GM21825 (cell line): Measurements from ENCODE around the gene SCARB1.

Source experiments
- ATAC-seq: cut with Tn5 transposase; IDR thresholded peaks from one replicate; pipeline ENCODE4 v1.9.1; 2021; ENCODE audit warnings: mild to moderate bottlenecking, moderate library complexity; ENCODE audit not compliant: unreplicated experiment

Gene SCARB1

DNA sequence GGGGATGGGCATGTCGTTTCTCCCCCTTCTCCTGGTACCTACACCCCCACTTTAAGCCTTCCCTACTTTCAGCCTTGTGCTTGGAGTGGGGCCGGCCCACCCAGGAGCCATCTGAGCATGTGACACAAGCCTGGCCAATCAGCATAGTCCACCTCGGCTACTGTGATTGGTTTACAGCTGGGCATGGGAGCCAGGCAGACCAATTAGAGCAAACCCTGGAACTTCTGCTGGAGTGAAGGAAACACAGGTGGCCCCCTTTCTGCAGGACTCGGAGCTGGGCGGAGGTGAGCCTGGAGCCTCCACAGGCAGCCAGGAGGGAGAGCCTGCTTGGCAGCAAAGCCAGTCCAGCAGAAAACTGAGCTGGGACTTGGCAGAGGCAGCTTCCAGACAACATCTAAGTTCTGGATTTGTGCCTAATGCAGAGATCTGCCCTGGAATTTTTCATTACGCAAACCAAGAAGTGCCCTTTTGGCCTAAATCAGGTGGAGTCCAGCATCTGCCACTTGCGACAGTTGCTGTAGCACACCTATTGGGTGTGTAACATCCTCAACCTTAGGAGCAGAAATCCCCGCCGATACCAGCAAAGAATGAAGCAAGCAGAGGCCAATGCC, 59.5 kb downstream of the SCARB1 start:
- ATAC-seq = no peak

DNA sequence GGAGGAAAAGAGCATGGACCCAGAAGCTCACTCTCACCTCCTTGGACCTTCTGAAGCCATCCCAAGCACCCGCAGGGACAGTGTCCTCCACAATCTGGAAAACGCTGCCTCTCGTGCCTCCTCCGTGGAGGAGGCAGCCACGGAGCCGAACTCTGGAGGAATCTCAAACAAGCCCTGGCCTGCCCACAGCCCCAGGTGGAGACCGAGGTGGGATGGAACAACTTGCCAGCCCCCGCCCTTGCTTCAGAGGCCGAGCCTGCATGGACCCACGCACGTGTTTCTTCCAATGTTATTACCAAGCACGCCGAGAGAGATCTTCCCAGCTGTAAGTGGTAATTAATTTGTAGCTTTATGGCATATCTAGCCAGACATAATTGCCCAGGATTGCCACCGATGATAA, 61.3 kb downstream of the SCARB1 start:
- ATAC-seq = no peak

DNA sequence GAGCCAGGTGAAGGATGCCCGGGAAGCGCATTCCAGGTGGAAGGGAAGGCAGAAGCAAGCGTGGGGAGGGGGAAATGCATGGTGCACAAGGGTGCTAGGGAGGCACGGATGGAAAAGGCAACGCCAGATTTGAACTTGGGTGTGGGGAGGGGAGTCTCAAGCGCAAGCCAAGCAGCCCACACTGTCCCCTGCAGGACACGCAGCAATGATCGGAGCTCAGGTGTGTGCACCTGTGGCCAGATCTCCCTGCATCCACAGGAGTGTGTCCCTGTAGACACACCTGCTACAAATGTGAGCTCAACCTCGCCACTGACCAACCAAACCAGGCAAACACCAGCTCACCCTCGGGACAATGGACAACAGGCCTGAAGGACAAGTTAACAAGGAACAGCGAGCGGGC, 63.2 kb downstream of the SCARB1 start:
- no peak for ATAC-seq

DNA sequence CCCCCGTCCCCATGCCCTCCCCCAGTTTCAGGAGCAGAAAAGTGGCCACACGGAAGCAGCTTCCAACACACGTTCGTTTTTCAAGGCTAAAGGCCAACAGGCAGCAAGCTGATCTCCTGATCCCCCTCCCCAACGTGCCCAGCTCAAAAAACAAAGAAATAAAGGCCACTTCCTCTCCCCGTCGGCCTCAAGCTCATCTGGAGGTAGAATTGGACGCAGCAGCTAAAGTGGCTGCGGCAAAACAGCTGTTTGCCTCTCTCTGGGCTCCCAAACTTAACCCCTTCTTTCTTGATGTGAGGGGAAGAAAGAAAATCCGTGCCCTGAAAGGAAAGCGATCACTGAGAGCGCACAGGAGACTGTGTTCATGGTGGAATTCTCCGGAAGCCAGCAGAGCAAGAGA, 66.3 kb downstream of the SCARB1 start:
- ATAC-seq = no peak

DNA sequence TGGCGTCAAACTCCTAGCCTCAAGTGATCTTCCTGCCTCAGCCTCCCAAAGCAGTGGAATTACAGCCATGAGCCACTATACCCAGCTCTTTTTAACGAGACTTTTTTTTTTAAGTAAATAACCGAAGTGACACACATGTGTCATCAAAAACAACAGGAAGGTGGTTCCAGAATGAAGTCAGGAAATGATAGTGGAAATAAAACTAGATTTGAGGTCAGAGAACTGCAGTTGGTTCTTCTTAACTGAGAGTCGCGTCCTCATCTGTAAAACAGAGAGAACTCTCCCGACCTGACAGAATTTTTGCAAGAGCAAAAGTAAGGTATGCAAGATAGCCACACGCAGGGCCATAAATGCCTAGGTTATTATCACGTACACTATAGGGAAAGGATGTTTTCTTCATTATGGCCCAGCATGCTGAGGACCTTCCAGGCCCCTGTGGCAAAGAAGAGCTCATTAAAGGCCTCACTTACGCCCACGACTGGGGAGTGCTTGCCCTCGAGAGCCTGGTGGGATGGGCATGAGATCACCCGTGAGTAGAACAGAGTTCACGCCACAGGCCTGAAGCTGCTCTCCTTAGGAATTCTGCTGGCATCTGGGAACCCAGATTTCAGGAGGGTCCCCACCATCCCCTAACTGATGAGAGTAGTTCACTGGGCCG, 67.2 kb downstream of the SCARB1 start:
- ATAC-seq = no peak

DNA sequence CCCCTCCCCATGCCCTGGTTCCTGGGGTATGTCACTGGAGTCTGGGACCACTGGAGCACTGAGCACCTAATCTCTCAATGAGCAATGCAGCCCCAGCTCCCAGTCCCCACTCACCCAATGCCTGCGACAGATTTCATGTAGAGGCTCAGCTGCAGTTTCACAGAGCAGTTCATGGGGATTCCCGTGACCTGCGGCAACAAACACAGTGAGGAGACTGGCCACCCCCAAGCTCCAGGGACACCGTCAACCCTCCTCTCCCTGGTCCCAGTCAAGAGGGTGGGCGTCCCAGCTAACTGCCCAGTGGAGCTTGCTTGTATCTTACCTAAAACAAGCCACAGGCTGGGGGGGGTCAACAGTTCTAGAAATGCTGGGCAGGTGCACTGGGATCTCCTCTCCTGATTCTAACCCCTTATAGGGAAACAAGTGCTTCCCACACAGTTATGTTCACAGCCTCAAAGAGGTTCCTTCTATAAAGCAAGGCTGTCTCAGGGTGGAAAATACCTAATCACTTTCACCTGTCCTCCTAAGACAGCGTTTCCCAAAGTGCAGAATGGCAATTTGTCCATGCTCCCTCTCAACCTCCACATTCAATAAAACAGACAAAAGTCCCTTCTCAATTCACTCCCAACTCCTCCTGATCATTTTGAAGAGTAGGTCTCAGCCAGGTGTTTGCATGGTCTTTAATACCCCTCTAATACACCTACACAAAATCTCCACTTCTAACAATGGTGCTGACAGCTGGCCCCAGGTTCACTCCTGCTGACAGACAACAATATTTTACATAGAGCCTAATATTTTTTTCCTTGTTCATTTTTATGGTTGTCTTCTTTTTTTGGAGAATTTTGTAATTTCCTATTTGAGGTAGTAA, 68.3 kb downstream of the SCARB1 start:
- peak; percentile 49 for ATAC-seq

DNA sequence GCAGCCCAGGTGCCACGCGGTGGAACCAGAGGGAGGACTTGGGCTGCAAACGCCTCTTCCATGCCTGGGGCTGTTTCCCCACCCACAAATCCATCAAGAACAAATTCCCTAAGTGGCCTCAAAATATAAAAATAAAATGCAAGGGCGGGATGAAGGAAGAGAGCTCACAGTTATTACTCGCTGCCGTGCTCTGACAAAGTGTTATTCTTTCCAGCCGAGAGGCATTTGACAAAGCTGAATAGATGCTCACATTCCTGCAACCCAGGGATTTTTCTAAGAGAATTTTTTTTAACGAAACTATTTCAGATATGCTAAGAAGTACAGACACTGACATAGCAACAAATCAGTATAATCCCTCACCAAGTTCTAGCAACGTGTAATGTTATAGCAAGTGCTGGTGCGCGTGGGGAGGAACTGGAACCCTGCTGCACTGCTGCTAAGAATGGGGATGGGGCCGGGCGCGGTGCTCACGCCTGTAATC, 70.7 kb downstream of the SCARB1 start:
- ATAC-seq = no peak

DNA sequence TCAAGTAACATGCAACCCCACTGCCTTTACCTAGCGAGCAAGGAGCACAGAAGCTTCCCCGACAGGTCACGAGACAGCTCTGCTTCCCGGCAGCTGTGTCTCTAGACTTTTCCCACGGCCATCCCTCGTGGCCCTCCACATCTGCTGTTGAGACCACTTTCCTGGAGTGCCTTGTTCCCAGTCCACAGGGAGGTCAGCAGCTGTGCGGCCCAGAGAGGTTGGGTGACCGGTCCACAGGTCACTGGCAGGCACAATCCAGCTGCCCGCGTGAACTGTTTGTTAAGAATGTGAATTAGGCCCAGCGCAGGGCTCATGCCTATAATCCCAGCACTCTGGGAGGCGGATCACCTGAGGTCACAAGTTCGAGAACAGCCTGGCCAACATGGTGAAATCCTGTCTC, 71.5 kb downstream of the SCARB1 start:
- ATAC-seq = no peak

DNA sequence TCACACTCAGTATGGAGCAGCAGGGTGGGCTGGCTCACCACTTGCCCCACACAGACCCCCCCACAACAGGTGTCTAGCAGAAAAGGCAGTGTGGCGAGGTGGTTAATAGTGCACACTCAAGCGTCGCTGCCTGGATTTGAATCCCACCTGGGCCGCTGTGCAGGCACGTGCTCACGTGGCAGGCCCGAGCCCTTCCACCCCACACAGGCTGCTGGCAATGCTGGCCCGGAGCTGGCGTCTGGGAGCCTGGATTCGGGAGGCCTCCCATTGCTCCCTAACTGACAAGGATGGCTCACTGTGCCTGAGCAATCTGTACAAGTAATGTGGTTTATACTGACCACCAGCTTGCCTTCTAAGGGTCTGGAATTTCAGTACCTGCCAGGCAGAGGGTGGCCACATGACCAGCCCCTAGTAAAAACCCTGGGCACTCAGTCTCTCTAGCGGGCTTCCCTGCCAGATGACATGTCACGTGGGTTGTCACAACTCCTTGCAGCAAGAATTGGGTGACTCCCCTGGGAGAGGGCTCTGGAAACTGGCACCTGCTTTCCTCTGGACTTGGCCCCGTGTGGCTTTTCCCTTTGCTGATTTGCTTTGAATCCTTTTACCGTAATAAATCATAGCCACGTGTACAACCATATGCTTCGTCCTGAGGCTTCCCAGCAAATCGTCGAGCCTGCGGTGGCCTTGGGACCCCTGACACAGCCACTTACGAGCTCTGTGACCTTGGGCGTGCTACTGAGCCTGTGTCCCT, 72.8 kb downstream of the SCARB1 start:
- no peak for ATAC-seq

DNA sequence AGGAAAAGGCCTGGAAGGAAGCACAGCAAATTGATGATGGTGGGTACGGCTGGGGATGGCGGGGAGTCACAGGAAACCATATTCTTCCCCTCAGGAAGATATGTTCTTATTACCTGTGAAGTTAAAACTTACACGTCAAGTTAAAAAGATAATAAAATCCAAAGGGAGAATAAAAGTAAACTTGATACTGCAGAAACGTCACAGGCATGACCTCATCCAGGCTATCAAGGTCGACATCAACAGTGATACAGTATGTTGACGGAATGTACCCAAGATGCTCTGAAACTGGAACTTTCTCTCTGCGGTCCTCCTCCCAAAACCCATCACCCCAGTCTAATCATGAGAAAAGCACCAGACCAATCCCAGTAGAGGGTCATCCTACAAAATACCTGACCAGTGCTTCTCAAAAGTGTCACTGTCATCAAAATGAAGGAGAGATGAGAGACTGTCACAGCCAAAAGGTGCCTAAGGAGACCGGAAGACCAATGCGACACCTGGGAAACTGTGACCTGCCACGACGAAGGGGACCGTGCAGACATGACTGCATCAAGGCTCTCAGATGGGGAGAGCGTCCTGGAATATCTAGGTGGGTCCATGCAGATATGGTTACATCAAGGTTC, 74.6 kb downstream of the SCARB1 start:
- ATAC-seq = no peak

DNA sequence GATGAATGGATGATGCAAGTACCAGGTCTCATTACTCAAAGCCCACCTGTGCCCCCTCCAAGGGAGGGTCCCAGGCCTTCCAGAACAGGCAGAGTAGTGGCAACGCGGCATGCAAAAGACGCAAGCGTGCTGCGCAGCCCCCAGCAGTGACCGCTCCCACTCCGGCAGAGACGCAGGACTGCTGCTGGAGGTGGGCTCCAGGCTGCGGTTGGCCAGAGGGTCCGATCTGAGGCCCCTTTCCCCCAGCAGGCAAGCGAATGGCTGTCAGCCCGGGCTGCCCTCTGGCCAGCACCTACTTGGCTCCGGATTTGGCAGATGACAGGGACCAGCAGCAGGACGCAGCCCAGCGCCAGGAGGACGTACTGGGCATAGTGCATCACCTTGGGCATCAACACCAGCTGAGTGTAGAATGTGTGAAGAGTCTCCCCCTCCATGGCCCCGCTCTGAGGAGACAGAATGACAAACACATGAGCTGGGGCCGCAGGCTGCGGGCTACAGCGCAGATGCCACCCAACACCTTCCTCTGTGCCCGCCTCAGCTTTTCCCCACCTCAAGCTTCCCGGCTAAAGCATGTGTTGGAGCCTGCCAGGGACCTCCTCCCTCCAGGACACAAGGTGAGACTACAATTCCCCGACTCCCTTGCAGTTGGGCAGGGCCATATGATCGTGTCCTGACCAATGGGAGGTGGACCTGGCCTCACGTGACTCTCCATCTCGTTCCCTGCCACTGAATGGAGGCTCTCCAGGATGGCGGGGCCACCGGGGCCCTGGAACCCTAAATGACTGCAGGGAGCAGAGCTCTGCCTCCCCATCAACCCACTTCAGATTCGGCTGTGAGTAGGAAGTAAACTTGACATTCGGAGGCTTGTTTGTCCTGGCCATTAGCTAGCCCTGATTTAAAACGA, 77.4 kb downstream of the SCARB1 start:
- ATAC-seq = no peak

DNA sequence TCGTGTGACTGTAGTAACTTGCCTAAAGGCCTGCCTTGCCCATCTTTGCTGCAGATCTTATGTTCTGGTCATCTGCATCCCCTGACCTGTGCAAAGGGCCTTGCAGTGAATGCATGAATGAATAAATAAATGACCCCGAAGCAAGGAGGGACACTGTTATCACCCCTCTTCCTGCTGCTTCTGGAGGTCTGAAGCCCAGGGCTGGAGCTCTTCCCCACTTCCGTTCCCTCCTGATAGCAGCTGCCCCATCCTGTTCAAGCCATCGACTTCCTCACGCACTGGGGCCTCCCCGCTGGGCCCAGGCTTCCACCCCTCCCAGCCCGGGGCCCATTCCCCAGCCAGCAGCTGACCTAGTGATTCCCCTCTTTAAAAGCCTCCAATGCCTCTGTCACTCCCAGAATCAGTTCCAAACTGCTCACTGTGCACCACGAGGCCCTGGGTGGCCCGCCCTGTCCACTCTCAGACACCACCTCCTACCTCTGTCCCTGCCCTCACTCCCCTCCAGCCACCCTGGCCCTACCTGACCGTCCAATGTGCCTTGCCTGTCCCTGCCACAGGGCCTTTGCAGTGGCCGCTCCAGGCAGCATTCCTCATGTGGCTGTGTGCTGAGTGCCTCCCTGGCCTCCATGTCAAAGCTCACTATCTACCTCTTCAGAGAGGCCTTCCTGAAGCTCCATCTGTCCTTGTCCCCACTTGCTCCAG, 78.6 kb downstream of the SCARB1 start:
- ATAC-seq = no peak

DNA sequence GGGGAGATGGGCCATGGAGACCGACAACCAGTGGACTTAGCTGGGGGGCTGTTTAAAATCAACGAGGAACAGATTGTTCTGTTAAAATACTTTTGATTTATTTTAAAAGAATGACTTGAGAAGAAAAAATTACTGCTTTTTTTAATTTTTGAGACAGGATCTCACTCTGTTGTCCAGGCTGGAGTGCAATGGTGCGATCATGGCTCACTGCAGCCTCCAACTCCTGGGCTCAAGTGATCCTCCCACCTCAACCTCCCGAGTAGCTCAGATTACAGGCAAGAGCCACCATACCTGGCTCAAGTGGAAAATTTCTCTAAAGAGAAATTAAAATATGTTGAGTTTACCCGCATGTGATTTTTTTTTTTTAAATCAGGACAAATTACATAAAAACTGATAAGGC, 80.6 kb downstream of the SCARB1 start:
- no peak for ATAC-seq

DNA sequence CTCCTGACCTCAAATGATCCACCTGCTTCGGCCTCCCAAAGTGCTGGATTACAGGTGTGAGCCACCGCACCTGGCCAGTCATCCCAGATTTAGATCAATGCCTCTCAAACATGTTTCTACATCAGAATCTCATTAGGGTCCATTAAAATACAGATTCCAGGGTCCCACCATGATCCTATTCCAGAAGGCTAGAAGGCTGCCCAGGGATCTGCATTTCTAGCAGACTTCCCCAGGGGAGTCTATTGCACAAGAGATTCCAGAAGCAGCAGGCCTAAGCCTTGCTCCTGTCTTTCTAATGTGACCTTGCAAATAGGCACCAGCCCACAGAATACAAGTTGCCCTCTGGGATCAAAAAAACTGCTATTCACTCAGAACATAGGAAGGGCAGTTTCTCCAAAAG, 81.5 kb downstream of the SCARB1 start:
- no peak for ATAC-seq

DNA sequence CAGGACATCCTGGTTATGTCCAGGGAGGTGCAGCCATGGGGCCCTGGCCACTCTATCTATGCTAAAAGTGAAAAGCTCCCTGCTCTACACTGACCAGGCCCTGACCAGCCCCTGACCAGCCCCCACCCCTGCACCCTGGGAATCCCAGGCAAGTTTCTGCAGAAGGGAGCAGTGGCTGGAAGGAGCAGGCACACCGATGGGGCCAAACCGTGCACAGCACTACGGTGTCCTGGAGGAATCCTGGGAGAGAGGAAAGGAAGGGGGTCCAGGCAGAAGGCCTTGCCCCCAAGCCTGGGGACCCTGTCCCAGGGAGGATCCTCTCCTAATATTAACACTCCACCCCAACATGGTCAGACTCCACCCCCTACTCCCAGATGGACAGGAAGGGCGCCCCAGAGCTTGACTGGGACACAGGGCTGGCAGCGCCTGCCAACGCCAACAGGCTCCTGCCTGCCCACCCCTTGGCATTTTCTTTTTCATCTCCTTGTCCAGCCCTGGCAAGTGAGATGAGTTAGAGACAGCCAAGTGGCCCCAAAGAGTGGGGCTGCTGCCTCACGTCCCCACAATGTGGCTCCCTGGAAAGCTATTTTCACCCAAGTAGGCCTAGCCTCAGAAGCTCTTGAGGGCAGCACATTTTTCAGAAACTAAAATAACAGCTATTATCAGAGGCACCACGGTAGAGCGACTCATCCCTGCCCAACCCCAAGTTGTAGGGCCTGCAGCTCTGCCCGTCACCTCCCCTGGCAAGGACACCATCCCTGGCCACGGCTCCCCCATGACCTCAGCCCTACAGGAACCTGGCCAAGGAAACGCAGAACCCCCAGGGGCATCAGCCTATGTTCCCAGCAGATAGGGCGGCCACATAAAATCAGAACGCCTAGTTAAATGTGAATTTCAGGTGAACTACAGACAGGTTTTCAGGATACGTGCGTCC, 82.6 kb downstream of the SCARB1 start:
- ATAC-seq = no peak

DNA sequence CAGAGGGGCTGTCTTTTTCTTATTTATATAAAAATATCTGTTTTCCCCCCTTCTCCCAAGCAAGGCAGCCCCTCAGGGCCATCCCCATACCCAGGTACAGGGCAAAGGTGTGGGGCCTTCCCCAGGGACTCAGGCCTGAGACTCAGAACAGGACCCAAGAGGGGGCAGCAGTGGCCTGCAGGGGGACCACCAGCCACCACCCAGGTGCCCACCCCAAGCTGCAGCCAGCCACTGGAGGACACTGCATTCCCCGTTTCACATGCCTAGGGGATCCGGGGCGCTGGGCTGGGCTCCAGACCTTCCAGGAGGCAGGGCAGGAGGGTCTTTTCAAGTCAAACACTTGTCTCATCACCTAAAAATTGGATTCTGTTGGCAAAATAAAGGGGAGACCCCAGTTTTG, 83.3 kb downstream of the SCARB1 start:
- ATAC-seq = no peak

DNA sequence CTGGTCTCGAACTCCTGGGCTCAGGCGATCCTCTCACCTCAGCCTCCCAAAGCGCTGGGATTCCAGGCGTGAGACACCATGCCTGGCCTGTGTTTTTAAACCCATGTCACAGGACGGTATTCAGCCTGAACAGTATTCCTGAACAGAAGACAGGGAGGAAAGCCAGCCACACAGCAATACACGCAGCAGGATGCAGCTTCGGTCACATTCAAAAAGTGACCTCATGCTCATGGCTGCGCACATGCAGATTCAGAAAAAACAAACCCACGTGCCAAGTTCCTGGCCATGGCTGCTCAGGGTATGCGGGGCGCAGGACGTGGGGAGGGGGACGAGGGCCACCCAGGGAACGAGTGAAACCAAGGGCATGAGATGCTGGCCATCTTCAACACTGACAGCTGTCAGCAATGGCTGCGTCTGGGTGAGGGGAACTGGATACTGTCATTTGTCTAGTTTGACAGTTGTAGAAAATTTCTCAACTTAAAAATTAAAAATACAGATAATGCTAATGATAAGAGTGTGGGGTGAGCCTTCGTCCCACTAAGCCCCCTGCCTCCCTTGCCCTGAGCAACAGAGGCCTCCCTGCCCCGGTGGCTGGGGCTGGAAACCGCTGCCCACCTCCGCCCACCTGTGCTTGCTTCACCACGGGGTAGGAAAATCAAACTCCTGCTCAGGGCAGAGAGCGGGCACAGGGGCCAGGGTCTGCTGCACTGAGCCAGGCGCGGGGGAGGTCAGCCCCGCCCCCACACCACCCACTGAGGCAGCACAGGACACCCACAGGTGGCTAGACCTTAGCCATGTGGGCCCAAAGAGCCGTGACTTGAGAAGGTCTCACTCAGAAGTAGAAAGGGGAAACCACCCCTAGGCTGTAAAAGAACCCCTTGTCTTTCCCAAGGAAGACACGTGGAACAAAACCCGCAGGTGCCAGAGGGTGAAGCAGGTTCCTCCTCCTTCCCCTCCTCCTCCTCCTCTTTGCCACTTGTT, 84.2 kb downstream of the SCARB1 start:
- ATAC-seq = peak; percentile 45
